ENCODE measurements around the gene TENT4B. TPM values are rescaled to one million over a fixed set of nuclear protein-coding genes. Genes with fewer than 3 reads are reported as not detected.

TENT4B gene
- total RNA-seq, 1 experiment from 2014 or later, result 11.4 TPM

DNA sequence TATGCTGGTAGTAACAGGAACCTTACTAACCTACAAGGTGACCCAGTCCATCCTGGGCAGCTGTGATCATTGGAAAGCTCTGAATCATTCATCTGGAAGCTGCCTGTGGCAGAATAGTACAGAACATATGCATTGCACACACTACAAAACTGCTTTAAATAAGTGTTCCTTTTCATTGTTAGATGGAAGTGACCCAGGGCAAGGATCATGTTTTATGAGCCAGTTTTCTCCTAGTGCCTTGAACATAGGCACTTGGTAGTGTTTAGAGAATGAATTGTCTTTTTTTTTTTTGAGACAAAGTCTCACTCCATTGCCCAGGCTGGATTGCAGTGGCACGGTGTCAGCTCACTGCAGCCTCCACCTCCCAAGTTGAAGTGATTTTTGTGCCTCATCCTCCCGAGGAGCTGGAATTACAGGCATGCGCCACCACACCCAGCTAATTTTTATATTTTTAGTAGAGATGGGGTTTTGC, 55.4 kb downstream of the TENT4B start:
- POLR2A ChIA-PET (ENCODE audit: unreplicated experiment), result no interaction called here
- no peaks in the 10 kb centered on the region for H3K36me3 ChIP-seq (ENCODE audit: low read depth)
- peaks cover 19% of the 10 kb centered on the region for H3F3A ChIP-seq (ENCODE audit: insufficient read depth, low read depth)
- H3K4me2 ChIP-seq, result no peak overlapping the region
- BruUV-seq (replicated peaks), result no TSS peak
- DNase-seq, result no peak
- no peaks in the 10 kb centered on the region for H3K9me3 ChIP-seq (ENCODE audit: insufficient read depth, low read depth)
- TF ChIP-seq CTCF (conservative IDR thresholded peaks at IDR 0.05) (no peak), EZH2 (IDR thresholded peaks at IDR 0.05; ENCODE audit: low read depth) (no peak)
- 0 out of 2 replicates have a peak, but pooled peaks cover 3% of the 10 kb centered on the region for H4K20me1 ChIP-seq (ENCODE audit: insufficient read depth)
- H3K27me3 ChIP-seq (ENCODE audit: insufficient read depth, low read depth), result no peaks in the 10 kb centered on the region
- H3K27ac ChIP-seq, result no peak overlapping the region
- intact Hi-C loops (cut with micrococcal nuclease; ENCODE audit: unreplicated experiment), result no loop called here
- H3K9me2 ChIP-seq (ENCODE audit: insufficient read depth), result no peaks in the 10 kb centered on the region
- peaks cover 29% of the 10 kb centered on the region for H3K79me2 ChIP-seq (ENCODE audit: low read depth)
- CTCF ChIA-PET, result no interaction called here
- no peak overlapping the region for H2AFZ ChIP-seq
- no peak overlapping the region for H3K4me3 ChIP-seq
- peaks cover 6% of the 10 kb centered on the region for H3K4me1 ChIP-seq (replicated peaks; ENCODE audit: insufficient read depth)

DNA sequence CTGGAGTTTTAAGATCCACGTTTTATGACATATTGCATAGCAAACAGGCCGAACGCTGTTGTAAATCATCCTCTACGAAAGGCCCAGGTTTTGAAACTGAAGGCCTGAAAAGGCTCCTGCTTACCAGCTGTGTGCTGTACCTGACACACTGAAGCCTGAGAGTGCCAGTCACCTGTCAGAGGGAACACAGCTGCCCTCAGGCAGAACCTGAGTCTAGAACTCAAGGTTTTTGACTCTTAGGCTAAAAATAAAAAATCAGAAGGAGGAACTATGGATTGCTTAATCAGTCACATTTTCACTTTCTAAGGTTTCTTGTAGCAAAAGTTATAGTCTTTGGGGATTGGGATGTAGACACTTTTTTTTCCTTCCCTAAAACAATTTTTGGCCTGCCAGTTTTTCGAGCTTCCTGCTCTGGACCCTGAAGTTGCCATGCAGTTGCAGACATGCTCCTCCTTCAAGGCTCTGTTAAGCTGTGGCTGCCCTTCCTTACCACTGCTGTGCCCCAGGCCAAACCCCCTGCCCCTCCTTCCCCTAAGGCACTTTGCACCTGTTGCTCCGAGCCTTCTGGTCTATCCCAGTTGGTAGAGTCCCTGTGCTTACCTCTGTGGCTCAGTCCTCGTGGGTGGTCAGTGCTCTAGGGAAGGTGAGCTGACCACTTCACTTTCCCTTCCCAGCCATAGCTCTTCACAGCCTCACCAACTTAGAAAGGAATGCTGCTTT, 56.6 kb downstream of the TENT4B start:
- H3K36me3 ChIP-seq (ENCODE audit: low read depth), result 0 out of 2 replicates have a peak, but pooled peaks cover 7% of the 10 kb centered on the region
- no TSS peak for BruUV-seq (replicated peaks)
- no peak overlapping the region for H3K4me3 ChIP-seq
- no peaks in the 10 kb centered on the region for H3K27me3 ChIP-seq (ENCODE audit: insufficient read depth, low read depth)
- H3F3A ChIP-seq (ENCODE audit: insufficient read depth, low read depth), result peaks cover 19% of the 10 kb centered on the region
- no peak overlapping the region for H3K27ac ChIP-seq
- no peaks in the 10 kb centered on the region for H3K9me3 ChIP-seq (ENCODE audit: insufficient read depth, low read depth)
- no peaks in the 10 kb centered on the region for H3K4me1 ChIP-seq (replicated peaks; ENCODE audit: insufficient read depth)
- H3K9me2 ChIP-seq (ENCODE audit: insufficient read depth), result no peaks in the 10 kb centered on the region
- intact Hi-C loops (cut with micrococcal nuclease; ENCODE audit: unreplicated experiment), result loop anchor here (1.0 to 10.0 kb wide), 3 partner anchors 115 to 184 kb away; partner anchors contain the start of gene CNEP1R1
- ChIA-PET POLR2A (ENCODE audit: unreplicated experiment) (interaction anchor here (0.5 kb wide), 1 partner anchor 10 kb away, joined by 5 read pairs; no protein-coding TSS in a partner anchor), CTCF (interaction anchor here (0.6 to 2.1 kb wide), 5 partner anchors 13 to 185 kb away, joined by 3 to 36 read pairs (median 6); partner anchors contain the start of gene CNEP1R1)
- H4K20me1 ChIP-seq (ENCODE audit: insufficient read depth), result peaks cover 6% of the 10 kb centered on the region; the same call in 1 of the 2 replicates
- H3K4me2 ChIP-seq, result no peak overlapping the region
- peaks cover 17% of the 10 kb centered on the region for H3K79me2 ChIP-seq (ENCODE audit: low read depth)
- DNase-seq, result no peak
- TF ChIP-seq CTCF (conservative IDR thresholded peaks at IDR 0.05), result no peak
- TF ChIP-seq EZH2 (IDR thresholded peaks at IDR 0.05; ENCODE audit: low read depth), result no peak
- H2AFZ ChIP-seq, result no peak overlapping the region

GRCh38 chr16:50210266-50211038, 57.3 kb downstream of the TENT4B start:
- Histone ChIP-seq H3K27ac (no peak overlapping the region), H3K9me2 (ENCODE audit: insufficient read depth) (no peaks in the 10 kb centered on the region), H2AFZ (no peak overlapping the region), H3K79me2 (ENCODE audit: low read depth) (peaks cover 10% of the 10 kb centered on the region; the same call in 1 of the 2 replicates), H3K4me1 (replicated peaks; ENCODE audit: insufficient read depth) (no peaks in the 10 kb centered on the region), H3K9me3 (ENCODE audit: insufficient read depth, low read depth) (no peaks in the 10 kb centered on the region), H4K20me1 (ENCODE audit: insufficient read depth) (peaks cover 6% of the 10 kb centered on the region; the same call in 1 of the 2 replicates), H3K4me2 (no peak overlapping the region), H3K36me3 (ENCODE audit: low read depth) (peaks cover 12% of the 10 kb centered on the region; the same call in 1 of the 2 replicates), H3F3A (ENCODE audit: insufficient read depth, low read depth) (peaks cover 19% of the 10 kb centered on the region), H3K4me3 (no peak overlapping the region), H3K27me3 (ENCODE audit: insufficient read depth, low read depth) (no peaks in the 10 kb centered on the region)
- intact Hi-C loops (cut with micrococcal nuclease; ENCODE audit: unreplicated experiment), result loop anchor here (1.0 to 10.0 kb wide), 3 partner anchors 114 to 185 kb away; partner anchors contain the start of gene CNEP1R1
- TF ChIP-seq EZH2 (IDR thresholded peaks at IDR 0.05; ENCODE audit: low read depth), result no peak
- TF ChIP-seq CTCF (conservative IDR thresholded peaks at IDR 0.05), result peak; percentile 68
- DNase-seq, result peak; percentile 53 to 55
- ChIA-PET POLR2A (ENCODE audit: unreplicated experiment) (interaction anchor here (0.5 kb wide), 2 partner anchors 10 to 11 kb away, joined by 5 to 15 read pairs; no protein-coding TSS in a partner anchor), CTCF (interaction anchor here (1.0 to 2.1 kb wide), 5 partner anchors 14 to 596 kb away, joined by 3 to 36 read pairs (median 6); partner anchors contain the start of gene CNEP1R1)
- no TSS peak for BruUV-seq (replicated peaks)
